NCI-H2171 treated with DMSO at 0.1 percent for 48 hours (cell line): Measurements from ENCODE around the gene ATP11A.
A peak's percentile ranks its signal among the peaks of the same experiment; 100 is the strongest.

Experiments used
- DNase-seq: peaks from one replicate; lab custom pipeline; 2025; lab: John Stamatoyannopoulos, UW

The ATP11A gene

DNA sequence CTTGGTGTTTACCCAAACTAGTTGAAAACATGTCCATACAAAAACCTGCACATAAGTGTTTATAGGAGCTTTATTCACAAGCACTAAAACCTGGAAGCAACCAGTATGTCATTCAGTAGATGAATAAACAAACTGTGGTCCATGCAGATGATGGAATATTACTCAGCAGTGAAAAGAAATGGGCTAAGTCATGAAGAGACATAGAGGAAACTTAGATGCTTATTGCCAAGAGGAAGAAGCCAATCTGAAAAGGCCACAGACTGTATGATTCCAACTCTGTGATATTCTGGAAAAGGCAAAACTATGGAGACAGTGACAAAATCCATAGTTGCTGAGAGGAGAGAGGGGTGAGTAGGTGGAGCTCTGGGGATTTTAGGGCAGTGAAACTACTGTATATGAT is 240.4 kb downstream of the ATP11A start:
- DNase-seq: no peak

DNA sequence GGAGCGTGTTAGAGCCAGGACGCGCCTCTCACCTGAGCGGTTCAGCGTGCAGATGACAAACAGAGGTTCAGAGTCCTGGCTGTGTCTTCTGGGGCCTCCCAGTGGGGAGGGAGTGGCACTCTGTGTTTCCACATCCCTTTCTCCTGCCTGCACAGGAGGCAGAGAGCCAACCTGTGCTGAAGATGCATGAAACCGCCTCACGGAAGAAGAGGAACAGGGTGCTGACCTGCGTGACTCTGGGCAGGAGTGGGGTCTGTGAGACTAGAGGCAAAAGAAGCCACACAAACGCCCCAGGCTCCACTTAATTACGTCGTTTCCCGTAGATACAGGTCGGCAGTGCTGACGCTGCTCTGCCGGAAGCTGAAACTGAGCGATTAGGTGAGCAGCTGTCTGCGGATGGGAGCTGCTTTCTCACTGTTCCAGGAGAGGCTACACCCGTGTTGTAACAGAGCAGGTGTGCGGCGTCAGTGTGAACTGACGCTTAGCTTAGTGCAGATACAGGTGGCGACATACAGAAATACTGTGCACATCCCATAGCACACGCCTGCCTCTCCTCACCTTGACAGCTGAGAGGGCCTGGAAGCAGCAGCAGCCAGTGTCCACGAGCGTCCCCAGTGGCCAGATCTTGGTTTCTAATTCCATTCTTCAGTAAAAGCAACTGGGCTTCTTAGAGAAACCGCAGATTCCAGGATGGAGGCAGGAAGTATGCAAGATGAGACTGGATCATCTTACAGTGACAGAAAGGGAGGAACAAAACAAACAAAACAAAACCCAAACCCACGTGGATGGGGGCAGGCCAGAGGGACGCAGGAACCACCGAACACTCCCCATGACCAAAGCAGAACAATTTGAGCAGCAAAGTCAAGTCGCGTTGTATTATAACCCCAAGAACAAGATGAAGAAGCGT is 241.4 kb downstream of the ATP11A start:
- peak; percentile 92 for DNase-seq

DNA sequence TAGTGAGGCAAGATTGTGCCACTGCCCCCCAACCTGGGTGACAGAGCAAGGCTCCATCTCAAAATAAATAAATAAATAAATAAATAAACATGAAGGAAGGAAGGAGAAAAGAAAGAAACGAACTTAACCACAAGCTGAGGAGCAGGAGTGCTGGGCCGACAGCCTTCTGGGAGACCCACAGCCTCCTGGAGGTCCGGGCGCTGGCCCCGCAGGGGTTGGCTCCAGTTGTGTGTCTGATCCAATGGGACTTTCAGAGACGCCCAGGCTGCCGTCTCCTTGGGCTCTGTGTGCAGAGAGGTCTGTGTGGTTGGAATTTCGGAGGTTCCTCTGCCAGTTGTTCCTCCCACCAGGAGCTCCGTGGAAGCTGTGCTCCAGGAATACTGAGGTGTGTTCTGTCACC is 243.1 kb downstream of the ATP11A start:
- no peak for DNase-seq

DNA sequence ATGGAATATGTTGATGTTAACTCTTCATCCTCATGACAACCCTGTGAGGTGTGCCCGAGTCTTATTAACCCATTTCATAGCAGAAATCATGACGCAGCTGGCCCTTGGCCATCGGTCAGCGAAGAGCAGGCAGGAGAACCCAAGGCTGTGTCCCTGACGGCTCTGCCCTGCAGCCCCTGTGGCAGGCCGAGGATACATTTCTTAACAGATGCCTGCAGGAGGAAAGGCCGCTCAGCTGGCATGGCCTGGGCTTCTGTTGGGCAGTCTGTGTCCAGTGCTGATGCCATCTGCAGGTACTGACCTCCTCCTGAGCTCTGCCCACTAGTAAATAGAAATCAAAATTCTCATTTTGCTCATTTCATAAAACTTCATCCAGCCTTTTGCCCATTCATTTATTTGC is 243.8 kb downstream of the ATP11A start:
- DNase-seq: no peak

DNA sequence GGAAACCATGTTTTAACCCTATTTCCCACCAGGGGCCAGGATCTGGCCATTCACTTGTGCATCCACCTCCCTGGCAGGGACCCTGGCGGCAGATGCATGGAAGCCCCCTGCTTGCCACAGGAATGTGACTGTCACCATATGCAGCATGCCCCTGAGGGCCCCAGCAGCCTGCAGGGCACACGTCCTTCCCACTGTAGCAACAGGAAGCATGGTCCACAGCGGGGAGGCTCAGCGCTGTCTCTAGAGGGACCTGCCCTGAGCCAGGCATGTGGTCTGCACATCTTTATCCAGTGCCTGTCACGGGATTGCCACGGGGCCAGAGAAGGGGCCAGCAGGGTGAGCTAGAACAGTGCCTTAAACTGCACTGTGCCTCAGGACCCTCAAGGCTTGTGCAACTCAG is 244.2 kb downstream of the ATP11A start:
- no peak for DNase-seq
